Measurements from ENCODE around the gene KANTR.
"Not testable (repeated sequence)": the region's sequence is repeated elsewhere in the genome, so short reads cannot be mapped to it uniquely, and the experiment has no call there.

Gene KANTR

GRCh38 chrX:53155512-53156206 lies 61.7 kb downstream of the KANTR start:
- Histone ChIP-seq H3K36me3 (ENCODE audit: control insufficient read depth, low read depth, low read length) (no peaks in the 10 kb centered on the region), H3K9ac (ENCODE audit: low read length) (no peak overlapping the region), H3K27me3 (ENCODE audit: control insufficient read depth, insufficient read depth, low read length) (no peaks in the 10 kb centered on the region), H3K27ac (ENCODE audit: low read length) (no peak overlapping the region), H3K9me3 (ENCODE audit: control insufficient read depth, low read depth, low read length) (peaks cover 21% of the 10 kb centered on the region), H3K4me3 (ENCODE audit: low read length) (no peak overlapping the region), H3K4me1 (ENCODE audit: control insufficient read depth, low read depth, low read length) (no peaks in the 10 kb centered on the region)

DNA sequence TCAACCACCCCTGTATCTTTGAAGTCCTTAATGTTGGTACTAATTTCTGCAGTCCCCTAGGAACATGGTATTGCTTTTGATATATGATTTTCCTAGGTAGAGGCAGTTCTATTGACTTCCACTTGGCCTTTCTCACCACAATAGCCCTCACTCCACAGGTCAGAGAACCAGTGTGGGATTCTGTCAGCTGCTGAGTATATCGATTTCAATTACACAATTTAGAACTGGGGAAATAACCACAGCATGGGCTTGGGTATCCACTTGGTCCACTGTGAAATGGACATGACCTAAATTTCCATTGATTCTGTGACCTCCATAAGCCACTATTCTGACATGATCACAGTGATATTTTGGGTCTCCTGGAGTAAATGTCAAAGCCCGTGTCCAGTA lies 62.3 kb downstream of the KANTR start:
- no peaks in the 10 kb centered on the region for H3K27me3 ChIP-seq (ENCODE audit: control insufficient read depth, insufficient read depth, low read length)
- no peak overlapping the region for H3K9ac ChIP-seq (ENCODE audit: low read length)
- H3K36me3 ChIP-seq (ENCODE audit: control insufficient read depth, low read depth, low read length): no peaks in the 10 kb centered on the region
- H3K4me3 ChIP-seq (ENCODE audit: low read length): no peak overlapping the region
- H3K9me3 ChIP-seq (ENCODE audit: control insufficient read depth, low read depth, low read length): peaks cover 21% of the 10 kb centered on the region
- H3K4me1 ChIP-seq (ENCODE audit: control insufficient read depth, low read depth, low read length): no peaks in the 10 kb centered on the region
- H3K27ac ChIP-seq (ENCODE audit: low read length): no peak overlapping the region

DNA sequence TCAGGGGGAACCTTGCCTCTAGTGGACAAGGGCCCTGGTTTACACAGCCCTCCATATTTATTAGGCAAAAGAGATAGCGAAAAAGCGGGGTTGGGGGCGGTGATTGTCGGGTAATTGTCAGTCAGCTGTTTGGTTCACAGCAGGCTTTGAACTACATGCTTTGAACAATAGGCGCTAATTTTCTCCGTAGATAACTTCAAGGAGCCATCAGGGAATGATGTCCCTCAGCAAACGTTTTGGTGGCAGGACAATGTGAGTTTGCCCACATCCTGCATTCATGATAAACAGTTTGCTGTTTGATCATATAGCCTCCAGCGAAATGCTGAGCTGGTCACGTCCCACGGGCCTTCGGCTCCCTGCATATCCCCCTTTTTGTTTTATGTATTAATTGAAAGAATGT lies 65.2 kb downstream of the KANTR start:
- no peaks in the 10 kb centered on the region for H3K27me3 ChIP-seq (ENCODE audit: control insufficient read depth, insufficient read depth, low read length)
- no peak overlapping the region for H3K9ac ChIP-seq (ENCODE audit: low read length)
- H3K4me1 ChIP-seq (ENCODE audit: control insufficient read depth, low read depth, low read length): peaks cover 4% of the 10 kb centered on the region
- no peak overlapping the region for H3K4me3 ChIP-seq (ENCODE audit: low read length)
- peaks cover 16% of the 10 kb centered on the region for H3K9me3 ChIP-seq (ENCODE audit: control insufficient read depth, low read depth, low read length)
- H3K27ac ChIP-seq (ENCODE audit: low read length): no peak overlapping the region
- H3K36me3 ChIP-seq (ENCODE audit: control insufficient read depth, low read depth, low read length): no peaks in the 10 kb centered on the region

DNA sequence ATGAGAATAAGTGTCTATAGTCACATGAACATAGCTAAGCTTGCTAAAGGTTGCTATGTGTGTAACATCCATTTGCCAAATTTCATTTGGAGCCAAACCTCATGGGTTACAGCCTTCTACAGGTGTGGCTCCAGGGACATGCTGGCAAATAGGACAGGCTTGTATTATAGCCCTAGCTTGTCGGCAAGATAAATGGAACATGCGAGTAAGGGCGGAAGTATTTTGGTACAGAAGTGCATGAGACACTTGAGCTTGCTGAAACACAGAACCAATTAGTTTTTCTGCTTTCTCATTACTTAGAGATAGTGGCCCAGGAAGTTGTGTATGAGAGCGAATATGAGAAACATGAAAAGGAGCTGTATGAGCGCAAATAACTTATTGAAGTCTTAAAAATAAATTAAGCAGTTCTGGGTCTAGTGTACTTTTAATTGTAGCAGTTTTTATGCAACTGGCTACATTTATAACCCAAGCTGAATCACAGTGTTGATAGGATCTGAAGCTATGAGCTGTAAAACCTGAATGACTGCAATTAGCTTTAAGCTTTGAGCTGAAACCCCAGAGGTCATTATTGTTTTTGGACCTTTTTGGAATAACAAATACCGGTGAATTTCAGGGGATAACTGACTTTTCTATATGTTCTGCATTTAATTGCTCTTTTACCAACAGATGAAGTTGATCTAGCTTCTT lies 66.5 kb downstream of the KANTR start:
- peaks cover 10% of the 10 kb centered on the region for H3K9me3 ChIP-seq (ENCODE audit: control insufficient read depth, low read depth, low read length)
- no peak overlapping the region for H3K27ac ChIP-seq (ENCODE audit: low read length)
- no peak overlapping the region for H3K9ac ChIP-seq (ENCODE audit: low read length)
- no peaks in the 10 kb centered on the region for H3K36me3 ChIP-seq (ENCODE audit: control insufficient read depth, low read depth, low read length)
- peaks cover 4% of the 10 kb centered on the region for H3K4me1 ChIP-seq (ENCODE audit: control insufficient read depth, low read depth, low read length)
- H3K27me3 ChIP-seq (ENCODE audit: control insufficient read depth, insufficient read depth, low read length): no peaks in the 10 kb centered on the region
- H3K4me3 ChIP-seq (ENCODE audit: low read length): no peak overlapping the region

GRCh38 chrX:53163436-53163835 lies 69.5 kb downstream of the KANTR start:
- H3K27ac ChIP-seq (ENCODE audit: low read length): no peak overlapping the region
- H3K27me3 ChIP-seq (ENCODE audit: control insufficient read depth, insufficient read depth, low read length): no peaks in the 10 kb centered on the region
- no peak overlapping the region for H3K4me3 ChIP-seq (ENCODE audit: low read length)
- H3K9me3 ChIP-seq (ENCODE audit: control insufficient read depth, low read depth, low read length): peaks cover 3% of the 10 kb centered on the region
- H3K9ac ChIP-seq (ENCODE audit: low read length): no peak overlapping the region
- no peaks in the 10 kb centered on the region for H3K36me3 ChIP-seq (ENCODE audit: control insufficient read depth, low read depth, low read length)
- H3K4me1 ChIP-seq (ENCODE audit: control insufficient read depth, low read depth, low read length): peaks cover 4% of the 10 kb centered on the region

DNA sequence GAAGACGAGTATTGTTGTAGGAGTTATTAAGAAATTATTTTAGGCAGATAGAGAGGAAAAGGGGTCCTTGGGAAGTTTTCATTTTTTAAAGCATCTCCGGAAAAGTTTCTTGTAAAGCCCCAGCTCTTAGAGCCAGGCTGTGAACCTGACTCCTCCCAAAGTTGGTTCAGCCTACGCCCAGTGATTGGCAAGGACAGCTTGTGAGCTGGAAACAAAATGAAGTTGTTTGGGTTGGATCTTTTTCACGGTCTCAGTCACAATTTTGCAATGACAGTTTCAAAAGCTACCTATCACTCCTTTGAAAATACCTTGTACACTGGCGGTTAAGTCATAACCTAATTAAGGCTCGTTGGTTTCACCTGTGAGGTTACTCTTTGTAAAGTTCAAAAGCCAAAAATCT lies 70.6 kb downstream of the KANTR start:
- H3K9ac ChIP-seq (ENCODE audit: low read length); H3K27ac ChIP-seq (ENCODE audit: low read length); H3K27me3 ChIP-seq (ENCODE audit: control insufficient read depth, insufficient read depth, low read length); H3K9me3 ChIP-seq (ENCODE audit: control insufficient read depth, low read depth, low read length); H3K4me3 ChIP-seq (ENCODE audit: low read length); H3K4me1 ChIP-seq (ENCODE audit: control insufficient read depth, low read depth, low read length); H3K36me3 ChIP-seq (ENCODE audit: control insufficient read depth, low read depth, low read length): not testable (repeated sequence)

GRCh38 chrX:53166103-53166502 lies 72.2 kb downstream of the KANTR start:
- H3K4me1 ChIP-seq (ENCODE audit: control insufficient read depth, low read depth, low read length): peaks cover 4% of the 10 kb centered on the region
- H3K27ac ChIP-seq (ENCODE audit: low read length): no peak overlapping the region
- H3K36me3 ChIP-seq (ENCODE audit: control insufficient read depth, low read depth, low read length): no peaks in the 10 kb centered on the region
- no peak overlapping the region for H3K9ac ChIP-seq (ENCODE audit: low read length)
- H3K4me3 ChIP-seq (ENCODE audit: low read length): no peak overlapping the region
- H3K9me3 ChIP-seq (ENCODE audit: control insufficient read depth, low read depth, low read length): no peaks in the 10 kb centered on the region
- H3K27me3 ChIP-seq (ENCODE audit: control insufficient read depth, insufficient read depth, low read length): no peaks in the 10 kb centered on the region

GRCh38 chrX:53171356-53171755 lies 77.4 kb downstream of the KANTR start:
- H3K36me3 ChIP-seq (ENCODE audit: control insufficient read depth, low read depth, low read length): no peaks in the 10 kb centered on the region
- H3K9ac ChIP-seq (ENCODE audit: low read length): no peak overlapping the region
- H3K9me3 ChIP-seq (ENCODE audit: control insufficient read depth, low read depth, low read length): peaks cover 5% of the 10 kb centered on the region
- H3K27me3 ChIP-seq (ENCODE audit: control insufficient read depth, insufficient read depth, low read length): no peaks in the 10 kb centered on the region
- no peak overlapping the region for H3K4me3 ChIP-seq (ENCODE audit: low read length)
- no peak overlapping the region for H3K27ac ChIP-seq (ENCODE audit: low read length)
- H3K4me1 ChIP-seq (ENCODE audit: control insufficient read depth, low read depth, low read length): no peaks in the 10 kb centered on the region
